GM12865 (cell line): ENCODE results near the gene CELF4.

Experiments used
- DNase-seq: peaks from one replicate; pipeline ENCODE4 v3.0.0; 2010; ENCODE audit warnings: low read depth
- H3K4me3 ChIP-seq: 2 replicates; pipeline ENCODE4 v1.5.1; 2011; ENCODE audit warnings: mild to moderate bottlenecking, low read depth, low read length, control low read depth
- CTCF ChIP-seq: IDR thresholded peaks from 2 replicates; pipeline ENCODE4 v1.5.1; 2011; ENCODE audit warnings: low read length, control low read depth, low read depth, inconsistent platforms; ENCODE audit not compliant: insufficient read depth; ENCODE audit errors: missing control alignments

CELF4 gene

GRCh38 chr18:37218022-37218590, 347.5 kb downstream of the CELF4 start:
- DNase-seq, result no peak
- TF ChIP-seq CTCF, result no peak
- no peak overlapping the region for H3K4me3 ChIP-seq

GRCh38 chr18:37210781-37211180, 354.8 kb downstream of the CELF4 start:
- no peak overlapping the region for H3K4me3 ChIP-seq
- TF ChIP-seq CTCF, result no peak
- DNase-seq, result no peak

- no peak for DNase-seq
- TF ChIP-seq CTCF, result no peak
- no peak overlapping the region for H3K4me3 ChIP-seq
These were observed 358.3 kb downstream of the CELF4 start for GRCh38 chr18:37207343-37207742.

GRCh38 chr18:37199741-37200140, 365.9 kb downstream of the CELF4 start:
- TF ChIP-seq CTCF, result no peak

More at GRCh38 chr18:37199741-37200140, 365.9 kb downstream of the CELF4 start:
- H3K4me3 ChIP-seq, result no peak overlapping the region
- DNase-seq, result no peak
